ENCODE results near the gene WDR91. TPM values are rescaled to one million over a fixed set of nuclear protein-coding genes. Genes with fewer than 3 reads are reported as not detected.

Gene WDR91
- total RNA-seq, 6 donors from 2014 or later, result 19.0 to 180 (median 27.5) TPM

- ATAC-seq (ENCODE audit: low FRiP score in 2 of 2), result peak in 1 of 2 donors; percentile 14
- Histone ChIP-seq H3K4me3 (no peak overlapping the region), H3K27me3 (no peaks in the 10 kb centered on the region), H3K36me3 (no peaks in the 10 kb centered on the region), H3K9me3 (no peaks in the 10 kb centered on the region), H3K27ac (no peak overlapping the region), H3K4me1 (no peaks in the 10 kb centered on the region)
- DNase-seq, result no peak
- 93 to 94% methylated on average over 17 to 22 of the region's 22 CpGs for WGBS, 2 donors
- TF ChIP-seq EP300 (IDR thresholded peaks at IDR 0.05), result no peak
- TF ChIP-seq POLR2AphosphoS5 (IDR thresholded peaks at IDR 0.05), result no peak
- TF ChIP-seq, protein P1, sequence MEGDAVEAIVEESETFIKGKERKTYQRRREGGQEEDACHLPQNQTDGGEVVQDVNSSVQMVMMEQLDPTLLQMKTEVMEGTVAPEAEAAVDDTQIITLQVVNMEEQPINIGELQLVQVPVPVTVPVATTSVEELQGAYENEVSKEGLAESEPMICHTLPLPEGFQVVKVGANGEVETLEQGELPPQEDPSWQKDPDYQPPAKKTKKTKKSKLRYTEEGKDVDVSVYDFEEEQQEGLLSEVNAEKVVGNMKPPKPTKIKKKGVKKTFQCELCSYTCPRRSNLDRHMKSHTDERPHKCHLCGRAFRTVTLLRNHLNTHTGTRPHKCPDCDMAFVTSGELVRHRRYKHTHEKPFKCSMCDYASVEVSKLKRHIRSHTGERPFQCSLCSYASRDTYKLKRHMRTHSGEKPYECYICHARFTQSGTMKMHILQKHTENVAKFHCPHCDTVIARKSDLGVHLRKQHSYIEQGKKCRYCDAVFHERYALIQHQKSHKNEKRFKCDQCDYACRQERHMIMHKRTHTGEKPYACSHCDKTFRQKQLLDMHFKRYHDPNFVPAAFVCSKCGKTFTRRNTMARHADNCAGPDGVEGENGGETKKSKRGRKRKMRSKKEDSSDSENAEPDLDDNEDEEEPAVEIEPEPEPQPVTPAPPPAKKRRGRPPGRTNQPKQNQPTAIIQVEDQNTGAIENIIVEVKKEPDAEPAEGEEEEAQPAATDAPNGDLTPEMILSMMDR (IDR thresholded peaks at IDR 0.05), result no peak
- no peak for TF ChIP-seq POLR2A (IDR thresholded peaks at IDR 0.05)
Measured at GRCh38 chr7:135247746-135248471, 36.6 kb upstream of the WDR91 start.

GRCh38 chr7:135246191-135246825 is 35.0 kb upstream of the WDR91 start:
- Histone ChIP-seq H3K4me1 (no peaks in the 10 kb centered on the region), H3K9me3 (no peaks in the 10 kb centered on the region), H3K36me3 (no peaks in the 10 kb centered on the region), H3K27me3 (no peaks in the 10 kb centered on the region), H3K27ac (no peak overlapping the region), H3K4me3 (no peak overlapping the region)
- no peak for TF ChIP-seq EP300 (IDR thresholded peaks at IDR 0.05)
- TF ChIP-seq, protein P1 (IDR thresholded peaks at IDR 0.05), result no peak
- DNase-seq, result peak in 1 of 2 donors; percentile 78
- ATAC-seq (ENCODE audit: low FRiP score in 2 of 2), result no peak
- 97% methylated on average over 18 to 43 of the region's 43 CpGs for WGBS, 2 donors

DNA sequence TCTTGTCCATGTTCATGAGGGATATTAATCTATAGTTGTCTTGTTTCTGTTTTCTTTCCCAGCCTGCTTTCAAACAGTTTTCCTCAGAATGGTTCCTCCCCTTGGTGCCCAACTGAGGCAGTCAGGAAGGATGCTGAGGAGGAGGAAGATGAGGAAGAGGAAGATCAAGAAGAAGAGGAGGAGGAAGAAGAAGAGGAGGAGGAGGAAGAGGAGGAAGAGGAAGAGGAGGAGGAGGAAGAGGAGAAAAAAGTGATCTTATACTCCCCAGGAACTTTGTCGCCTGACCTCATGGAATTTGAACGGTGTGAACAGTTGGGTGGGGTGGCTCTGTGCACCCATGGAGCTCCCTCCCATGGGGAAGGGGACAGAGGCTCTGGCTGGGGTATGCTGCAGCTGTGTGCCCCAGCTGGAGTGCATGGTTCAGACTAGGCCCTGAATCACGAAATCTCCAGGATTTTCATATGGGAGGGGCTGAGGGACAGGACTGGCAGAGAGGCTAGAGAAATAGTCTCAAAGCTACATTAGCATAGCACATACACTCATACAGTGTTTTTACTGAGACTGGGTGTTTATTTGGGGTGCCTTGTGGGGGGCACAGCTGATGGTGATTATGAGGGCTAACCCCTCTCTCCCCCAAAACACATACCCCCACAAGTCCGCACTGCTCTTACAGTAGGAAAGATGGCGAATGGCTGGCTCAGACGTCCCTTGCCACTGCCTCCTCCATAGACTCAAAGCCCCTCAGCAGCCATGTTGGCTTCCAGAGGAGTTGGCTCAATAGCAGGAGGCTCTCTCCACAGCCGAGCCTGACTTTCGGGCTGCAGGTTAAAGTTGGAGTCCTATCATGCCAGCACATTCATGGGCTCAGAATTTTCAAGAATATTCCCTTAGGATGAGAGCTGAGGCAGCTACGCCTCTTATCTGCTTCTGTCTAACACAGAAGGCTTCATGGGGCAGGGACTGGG is 34.2 kb upstream of the WDR91 start:
- no peak overlapping the region for H3K4me3 ChIP-seq
- H3K36me3 ChIP-seq, result no peaks in the 10 kb centered on the region
- TF ChIP-seq, protein P1 (IDR thresholded peaks at IDR 0.05), result no peak
- TF ChIP-seq POLR2AphosphoS5 (IDR thresholded peaks at IDR 0.05) (no peak), POLR2A (IDR thresholded peaks at IDR 0.05) (no peak), EP300 (IDR thresholded peaks at IDR 0.05) (no peak)
- no peaks in the 10 kb centered on the region for H3K9me3 ChIP-seq
- no peaks in the 10 kb centered on the region for H3K4me1 ChIP-seq
- 89 to 90% methylated on average over 8 to 9 of the region's 9 CpGs for WGBS, 2 donors
- DNase-seq (no peak), ATAC-seq (ENCODE audit: low FRiP score in 2 of 2) (no peak)
- no peak overlapping the region for H3K27ac ChIP-seq
- H3K27me3 ChIP-seq, result no peaks in the 10 kb centered on the region

GRCh38 chr7:135242096-135242684 is 30.9 kb upstream of the WDR91 start:
- Histone ChIP-seq H3K4me1 (no peaks in the 10 kb centered on the region), H3K4me3 (no peak overlapping the region), H3K27me3 (no peaks in the 10 kb centered on the region), H3K36me3 (no peaks in the 10 kb centered on the region), H3K27ac (no peak overlapping the region), H3K9me3 (no peaks in the 10 kb centered on the region)
- ATAC-seq (ENCODE audit: low FRiP score in 2 of 2), result no peak
- 71 to 76% methylated on average over 5 of the region's 5 CpGs for WGBS, 2 donors
- no peak for DNase-seq
- TF ChIP-seq EP300 (IDR thresholded peaks at IDR 0.05) (no peak), POLR2AphosphoS5 (IDR thresholded peaks at IDR 0.05) (no peak), POLR2A (IDR thresholded peaks at IDR 0.05) (no peak)
- TF ChIP-seq, protein P1 (IDR thresholded peaks at IDR 0.05), result no peak

Data from upper lobe of left lung (tissue), 6 donors.